ENCODE results near the gene CA11.

CA11 gene

GRCh38 chr19:48613852-48614435 is 32.0 kb downstream of the CA11 start:
- CTCF ChIA-PET, result interaction anchor here (1.3 kb wide), 1 partner anchor 25 kb away, joined by 5 read pairs; no protein-coding TSS in a partner anchor

GRCh38 chr19:48613024-48613851 is 32.7 kb downstream of the CA11 start:
- no peak for DNase-seq (ENCODE audit: low read depth, low spot score)
- H3K4me3 ChIP-seq (ENCODE audit: low read depth, low read length), result no peak overlapping the region
- TF ChIP-seq CTCF (IDR thresholded peaks at IDR 0.05; ENCODE audit: insufficient read depth, low read length, missing control alignments), result no peak
- POLR2A ChIA-PET, result interaction anchor here (0.5 to 0.9 kb wide), 2 partner anchors 45 to 95 kb away, joined by 3 read pairs; no protein-coding TSS in a partner anchor
- CTCF ChIA-PET, result interaction anchor here (1.3 kb wide), 1 partner anchor 24 kb away, joined by 5 read pairs; no protein-coding TSS in a partner anchor

More at GRCh38 chr19:48613852-48614435, 32.0 kb downstream of the CA11 start:
- H3K4me3 ChIP-seq (ENCODE audit: low read depth, low read length), result no peak overlapping the region
- TF ChIP-seq CTCF (IDR thresholded peaks at IDR 0.05; ENCODE audit: insufficient read depth, low read length, missing control alignments), result no peak
- no peak for DNase-seq (ENCODE audit: low read depth, low spot score)
- POLR2A ChIA-PET, result interaction anchor here (0.5 to 0.9 kb wide), 3 partner anchors 10 to 96 kb away, joined by 3 to 5 read pairs (median 3); no protein-coding TSS in a partner anchor

GRCh38 chr19:48611872-48612271 is 34.1 kb downstream of the CA11 start:
- DNase-seq (ENCODE audit: low read depth, low spot score), result no peak
- POLR2A ChIA-PET, result interaction anchor here (0.6 kb wide), 1 partner anchor 38 kb away, joined by 3 read pairs; no protein-coding TSS in a partner anchor
- TF ChIP-seq CTCF (IDR thresholded peaks at IDR 0.05; ENCODE audit: insufficient read depth, low read length, missing control alignments), result no peak
- H3K4me3 ChIP-seq (ENCODE audit: low read depth, low read length), result no peak overlapping the region
- CTCF ChIA-PET, result interaction anchor here (0.9 kb wide), 1 partner anchor 23 kb away, joined by 3 read pairs; no protein-coding TSS in a partner anchor

DNA sequence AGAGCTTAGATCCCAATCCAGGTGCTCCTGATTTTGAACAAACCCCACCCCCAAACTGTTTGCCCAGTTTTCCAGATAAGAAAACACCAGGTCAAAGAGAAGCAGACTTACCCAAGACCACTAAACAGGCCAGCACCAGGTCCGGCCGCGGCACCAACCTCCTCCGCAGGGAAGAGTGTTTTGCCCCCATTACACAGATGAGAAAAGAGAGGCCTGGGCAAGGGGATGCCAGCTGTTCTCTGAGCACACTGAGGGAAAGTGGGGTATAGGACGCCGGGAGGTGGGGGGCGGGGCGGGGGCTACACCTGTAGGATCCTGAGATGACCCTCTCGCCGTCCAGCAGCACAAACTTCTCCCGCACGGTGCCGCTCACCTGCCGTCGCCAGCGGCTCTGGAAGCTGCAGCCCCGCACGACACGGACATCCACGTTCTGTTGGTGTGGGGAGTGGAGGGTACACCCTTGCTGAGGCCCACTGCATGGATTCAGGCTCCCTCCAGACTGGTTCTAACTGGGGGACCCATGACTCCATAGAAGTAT is 36.3 kb downstream of the CA11 start:
- POLR2A ChIA-PET, result interaction anchor here (2.8 kb wide), 1 partner anchor 9 kb away, joined by 28 read pairs; the partner anchor contains the start of genes RPL18 and SPHK2
- TF ChIP-seq CTCF (IDR thresholded peaks at IDR 0.05; ENCODE audit: insufficient read depth, low read length, missing control alignments), result no peak
- CTCF ChIA-PET, result interaction anchor here (0.8 to 5.8 kb wide), 11 partner anchors 8 to 291 kb away, joined by 3 to 36 read pairs (median 7); partner anchors contain the start of genes RPL18 and SPHK2
- no peak overlapping the region for H3K4me3 ChIP-seq (ENCODE audit: low read depth, low read length)
- no peak for DNase-seq (ENCODE audit: low read depth, low spot score)

DNA sequence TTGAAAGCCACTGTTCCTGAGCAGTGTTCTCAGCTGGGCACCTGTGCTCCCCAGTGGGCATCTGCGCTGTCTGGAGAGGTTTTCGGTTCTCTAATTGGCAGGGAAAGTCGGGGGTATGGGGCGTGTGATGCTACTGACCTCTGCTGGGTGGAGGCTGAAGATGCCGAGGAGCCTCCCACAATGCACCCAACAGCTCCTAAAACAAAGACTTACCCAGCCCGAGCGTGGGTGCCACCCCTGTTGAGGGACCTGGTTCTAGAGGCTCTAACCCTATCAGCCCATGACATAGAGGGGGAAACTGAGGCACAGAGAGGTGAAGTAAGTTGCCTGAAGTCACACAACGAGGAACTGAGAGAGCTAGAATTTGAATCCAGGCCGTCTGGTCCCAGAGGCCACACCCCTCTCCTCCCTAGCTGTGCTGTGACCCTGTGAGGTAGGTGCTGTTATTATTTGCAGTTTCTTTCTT is 37.2 kb downstream of the CA11 start:
- ChIA-PET POLR2A (interaction anchor here (0.6 to 2.8 kb wide), 2 partner anchors 9 to 196 kb away, joined by 4 to 28 read pairs; partner anchors contain the start of genes RPL18 and SPHK2), CTCF (interaction anchor here (0.8 to 5.8 kb wide), 16 partner anchors 9 to 340 kb away, joined by 3 to 36 read pairs (median 6); partner anchors contain the start of genes KDELR1, RPL18 and SPHK2)
- no peak for DNase-seq (ENCODE audit: low read depth, low spot score)
- no peak overlapping the region for H3K4me3 ChIP-seq (ENCODE audit: low read depth, low read length)
- peak; percentile 66 for TF ChIP-seq CTCF (IDR thresholded peaks at IDR 0.05; ENCODE audit: insufficient read depth, low read length, missing control alignments)
